ENCODE measurements around the gene CBX5. TPM values are rescaled to one million over a fixed set of nuclear protein-coding genes. Genes with fewer than 3 reads are reported as not detected.

CBX5 gene
- total RNA-seq, 2 donors from 2014 or later, result 230 to 341 TPM

DNA sequence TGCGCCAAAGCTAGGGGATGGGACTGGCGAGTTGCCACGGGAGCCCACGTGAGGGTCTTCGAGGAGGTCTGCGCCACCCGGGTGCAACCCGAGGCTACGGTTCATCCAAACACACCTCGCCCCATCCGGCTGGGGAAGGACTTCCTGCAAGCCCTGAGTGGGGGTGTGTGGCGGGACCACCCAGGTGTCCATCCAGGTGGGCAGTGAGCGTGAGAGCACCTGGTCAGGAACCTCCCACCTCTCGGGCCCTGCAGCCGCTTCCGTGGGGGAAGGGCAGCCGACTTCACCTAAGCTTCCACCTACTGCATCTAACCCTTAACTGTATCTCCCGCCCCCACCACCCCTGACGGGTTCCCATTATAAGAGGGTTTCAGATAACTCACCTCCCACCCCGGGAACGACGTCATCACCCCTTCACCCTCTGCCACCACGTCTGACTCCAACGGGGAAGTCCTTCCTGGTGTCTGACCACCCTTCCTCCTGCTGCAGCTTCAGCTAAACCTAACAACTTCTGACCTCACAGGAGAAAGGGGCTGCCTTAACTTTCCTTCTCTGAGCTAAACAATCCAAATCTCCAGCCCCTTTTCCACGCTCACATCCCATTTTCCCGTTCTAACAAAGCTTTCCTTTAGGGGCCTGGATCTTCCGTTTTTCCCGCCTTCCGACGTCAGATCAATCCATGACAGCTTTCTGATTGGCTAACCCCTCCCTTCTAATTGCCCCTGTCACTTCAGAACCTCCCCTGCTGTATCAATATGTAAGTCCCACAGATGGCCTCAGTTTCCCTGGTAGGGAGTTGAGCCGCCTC lies 63.7 kb downstream of the CBX5 start:
- H3K4me3 ChIP-seq (ENCODE audit: low read length), result peak overlapping the region; percentile 73
- no peak overlapping the region for H3K27ac ChIP-seq (ENCODE audit: low read depth, low read length)
- Mint-ChIP-seq H3K36me3 (ENCODE audit: low read depth) (no peaks in the 10 kb centered on the region), H3K27me3 (ENCODE audit: insufficient read depth) (peaks cover 74% of the 10 kb centered on the region), H3K4me3 (peak overlapping the region; percentile 49), H3K9me3 (no peaks in the 10 kb centered on the region), H3K4me1 (peaks cover 18% of the 10 kb centered on the region), H3K27ac (no peak overlapping the region)
- H3K4me1 ChIP-seq (ENCODE audit: control insufficient read depth, insufficient read depth, low read length), result no peaks in the 10 kb centered on the region
- WGBS, 2 experiments (ENCODE audit: insufficient coverage in 1 of 2, insufficient read length in 1 of 2), result 56 to 60% methylated on average over 21 to 31 of the region's 31 CpGs
- H3K9me3 ChIP-seq (ENCODE audit: control insufficient read depth, low read length), result no peaks in the 10 kb centered on the region
- H3K9ac ChIP-seq (ENCODE audit: extremely low read depth, low read length, poor library complexity, severe bottlenecking), result no peak overlapping the region
- no peaks in the 10 kb centered on the region for H3K36me3 ChIP-seq (ENCODE audit: control insufficient read depth, insufficient read depth, low read length)
- H3K27me3 ChIP-seq (ENCODE audit: control insufficient read depth, insufficient read depth, low read length, poor library complexity, severe bottlenecking), result peaks cover 62% of the 10 kb centered on the region
- DNase-seq, result peak; percentile 67
- no peak for TF ChIP-seq CTCF (conservative IDR thresholded peaks at IDR 0.05)

DNA sequence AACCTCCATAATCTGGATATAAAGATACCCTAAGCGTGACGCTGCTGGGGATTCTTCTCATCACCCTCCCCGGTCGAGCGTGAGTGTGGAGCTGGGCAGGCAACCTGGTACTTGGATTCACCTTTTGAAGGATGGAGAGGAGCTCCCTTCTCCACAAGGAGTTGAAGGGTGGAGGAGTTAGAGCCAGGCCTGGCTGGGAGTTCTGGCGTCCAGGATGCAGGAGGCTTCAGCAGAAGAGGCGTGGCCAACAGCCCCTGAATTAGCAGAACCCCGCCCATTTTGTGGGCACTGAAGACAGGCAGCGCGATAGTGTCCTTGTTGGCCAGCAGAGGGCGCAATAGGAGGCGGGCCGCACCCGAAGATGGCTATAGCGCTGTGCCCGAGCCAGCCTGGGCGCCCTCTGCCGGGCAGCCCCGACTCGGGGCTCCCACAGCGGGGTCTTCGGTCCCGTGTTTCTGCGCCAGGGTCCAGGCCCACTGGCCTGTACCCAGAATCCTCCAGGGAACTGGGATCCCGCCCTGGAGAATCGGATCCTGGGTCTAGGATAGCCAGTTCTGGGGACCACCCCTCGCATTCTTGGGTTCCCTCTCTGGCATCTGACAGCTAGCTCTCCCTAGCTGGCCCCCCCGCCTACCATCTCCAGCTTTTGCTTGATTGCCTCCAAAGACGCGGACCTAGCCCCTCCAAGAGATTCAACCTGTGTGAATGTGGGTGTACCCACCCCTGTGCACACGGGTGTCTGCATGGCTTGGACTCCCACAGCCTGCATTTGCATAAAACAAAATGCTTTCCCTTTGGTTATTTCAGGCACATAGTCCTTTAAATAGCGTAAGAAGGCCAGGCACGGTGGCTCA lies 65.1 kb downstream of the CBX5 start:
- H3K4me1 Mint-ChIP-seq, result peaks cover 29% of the 10 kb centered on the region
- WGBS, 2 experiments (ENCODE audit: insufficient coverage in 1 of 2, insufficient read length in 1 of 2), result 32 to 38% methylated on average over 30 to 33 of the region's 33 CpGs
- Histone ChIP-seq H3K27ac (ENCODE audit: low read depth, low read length) (no peak overlapping the region), H3K9ac (ENCODE audit: extremely low read depth, low read length, poor library complexity, severe bottlenecking) (no peak overlapping the region), H3K4me3 (ENCODE audit: low read length) (no peak overlapping the region), H3K9me3 (ENCODE audit: control insufficient read depth, low read length) (no peaks in the 10 kb centered on the region), H3K27me3 (ENCODE audit: control insufficient read depth, insufficient read depth, low read length, poor library complexity, severe bottlenecking) (peaks cover 62% of the 10 kb centered on the region), H3K4me1 (ENCODE audit: control insufficient read depth, insufficient read depth, low read length) (no peaks in the 10 kb centered on the region), H3K36me3 (ENCODE audit: control insufficient read depth, insufficient read depth, low read length) (no peaks in the 10 kb centered on the region)
- H3K36me3 Mint-ChIP-seq (ENCODE audit: low read depth), result no peaks in the 10 kb centered on the region
- H3K27ac Mint-ChIP-seq, result no peak overlapping the region
- H3K9me3 Mint-ChIP-seq, result no peaks in the 10 kb centered on the region
- TF ChIP-seq CTCF (conservative IDR thresholded peaks at IDR 0.05), result peak; percentile 100
- H3K27me3 Mint-ChIP-seq (ENCODE audit: insufficient read depth), result peaks cover 86% of the 10 kb centered on the region
- peak; percentile 99 for DNase-seq
- H3K4me3 Mint-ChIP-seq, result no peak overlapping the region

DNA sequence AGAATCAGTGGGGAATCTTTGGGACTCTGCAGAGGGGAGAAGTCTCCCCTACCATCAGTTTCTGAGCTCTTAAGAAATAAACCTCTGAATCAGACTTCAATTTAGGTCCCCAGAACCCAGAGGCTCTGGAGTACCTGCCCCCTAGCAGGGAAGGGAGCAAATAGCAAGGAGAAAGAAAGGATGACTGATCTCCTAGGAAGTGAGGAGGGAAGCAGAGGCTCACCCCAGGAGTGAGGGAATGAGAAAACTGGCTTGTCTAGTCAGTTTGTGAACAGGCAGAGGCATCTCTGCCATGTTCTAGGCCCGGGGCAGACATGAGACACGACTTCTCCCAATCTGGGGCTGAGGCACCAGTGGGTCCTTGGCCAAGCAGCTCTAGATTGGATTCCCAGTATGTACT lies 66.8 kb downstream of the CBX5 start:
- peaks cover 82% of the 10 kb centered on the region for H3K27me3 Mint-ChIP-seq (ENCODE audit: insufficient read depth)
- no peak overlapping the region for H3K4me3 Mint-ChIP-seq
- H3K27ac Mint-ChIP-seq, result no peak overlapping the region
- TF ChIP-seq CTCF (conservative IDR thresholded peaks at IDR 0.05), result peak; percentile 46
- no peaks in the 10 kb centered on the region for H3K36me3 Mint-ChIP-seq (ENCODE audit: low read depth)
- peaks cover 50% of the 10 kb centered on the region for H3K27me3 ChIP-seq (ENCODE audit: control insufficient read depth, insufficient read depth, low read length, poor library complexity, severe bottlenecking)
- H3K4me3 ChIP-seq (ENCODE audit: low read length), result no peak overlapping the region
- no peaks in the 10 kb centered on the region for H3K4me1 ChIP-seq (ENCODE audit: control insufficient read depth, insufficient read depth, low read length)
- DNase-seq, result peak; percentile 54
- no peaks in the 10 kb centered on the region for H3K36me3 ChIP-seq (ENCODE audit: control insufficient read depth, insufficient read depth, low read length)
- H3K9me3 Mint-ChIP-seq, result no peaks in the 10 kb centered on the region
- WGBS, 2 experiments (ENCODE audit: insufficient coverage in 1 of 2, insufficient read length in 1 of 2), result 61 to 65% methylated on average over 2 of the region's 2 CpGs
- H3K27ac ChIP-seq (ENCODE audit: low read depth, low read length), result no peak overlapping the region
- H3K9me3 ChIP-seq (ENCODE audit: control insufficient read depth, low read length), result no peaks in the 10 kb centered on the region
- H3K9ac ChIP-seq (ENCODE audit: extremely low read depth, low read length, poor library complexity, severe bottlenecking), result no peak overlapping the region
- peaks cover 25% of the 10 kb centered on the region for H3K4me1 Mint-ChIP-seq
